Liver (tissue), 9 donors: Measurements from ENCODE around the gene GAN. TPM values are rescaled to one million over a fixed set of nuclear protein-coding genes. Genes with fewer than 3 reads are reported as not detected.

Experiments used
- DNase-seq: peaks from one replicate; pipeline ENCODE4 v3.0.0-alpha.2; 2017; ENCODE audit warnings: low spot score
- H3K27ac ChIP-seq, 2 donors: one replicate each; pipeline ENCODE4 v1.7.0; 2013; ENCODE audit warnings: inconsistent platforms in 2 of 2, low read length in 2 of 2, control low read depth in 1 of 2, low read depth in 1 of 2, mild to moderate bottlenecking in 1 of 2
- H3K27me3 ChIP-seq, 4 donors: one replicate each; pipeline versions ENCODE4 v1.6.1 to v1.7.0; 2013; ENCODE audit warnings: low read length in 3 of 4, inconsistent platforms in 1 of 4, mild to moderate bottlenecking in 1 of 4, moderate library complexity in 1 of 4; ENCODE audit not compliant: control insufficient read depth in 4 of 4, insufficient read depth in 4 of 4
- H3K36me3 ChIP-seq, 4 donors: one replicate each; pipeline versions ENCODE4 v1.6.1 to v1.7.0; 2013; ENCODE audit warnings: low read length in 3 of 4, mild to moderate bottlenecking in 3 of 4, low read depth in 1 of 4, moderate library complexity in 1 of 4; ENCODE audit not compliant: control insufficient read depth in 4 of 4, insufficient read depth in 3 of 4
- H3K4me1 ChIP-seq, 4 donors: one replicate each; pipeline versions ENCODE4 v1.6.1 to v1.7.0; 2013; ENCODE audit warnings: low read length in 3 of 4, mild to moderate bottlenecking in 3 of 4, moderate library complexity in 1 of 4; ENCODE audit not compliant: control insufficient read depth in 4 of 4, insufficient read depth in 4 of 4
- H3K4me3 ChIP-seq, 3 donors: one replicate each; pipeline versions ENCODE4 v1.6.1 to v1.7.0; 2013; ENCODE audit warnings: low read length in 3 of 3, control low read depth in 1 of 3, low read depth in 1 of 3, mild to moderate bottlenecking in 1 of 3
- H3K9ac ChIP-seq, 2 donors: one replicate each; pipeline ENCODE4 v1.7.0; 2013; ENCODE audit warnings: low read length in 2 of 2, mild to moderate bottlenecking in 2 of 2, moderate library complexity in 2 of 2, control low read depth in 1 of 2, low read depth in 1 of 2
- H3K9me3 ChIP-seq, 4 donors: one replicate each; pipeline versions ENCODE4 v1.6.1 to v1.7.0; 2013; ENCODE audit warnings: low read length in 3 of 4; ENCODE audit not compliant: control insufficient read depth in 4 of 4
- EGR1 ChIP-seq, 2 donors: IDR thresholded peaks; 2 replicates each; pipeline ENCODE4 v1.6.1; 2016 to 2018; ENCODE audit warnings: antibody characterized with exemption in 2 of 2, low read depth in 2 of 2
- FOXA1 ChIP-seq: IDR thresholded peaks from 2 replicates; pipeline ENCODE4 v1.6.1; 2016; ENCODE audit warnings: antibody characterized with exemption
- FOXA2 ChIP-seq: IDR thresholded peaks from 2 replicates; pipeline ENCODE4 v1.6.1; 2016; ENCODE audit warnings: antibody characterized with exemption
- GABPA ChIP-seq, 2 donors: IDR thresholded peaks in 1 of 2; conservative IDR thresholded peaks in 1 of 2; 2 replicates each; pipeline ENCODE4 v1.6.1; 2016; ENCODE audit warnings: antibody characterized with exemption in 2 of 2, mild to moderate bottlenecking in 1 of 2, moderate library complexity in 1 of 2
- HNF4A ChIP-seq, 2 donors: conservative IDR thresholded peaks; 2 replicates each; pipeline ENCODE4 v1.6.1; 2016; ENCODE audit warnings: antibody characterized with exemption in 2 of 2, mild to moderate bottlenecking in 2 of 2
- HNF4G ChIP-seq: IDR thresholded peaks from 2 replicates; pipeline ENCODE4 v1.6.1; 2016; ENCODE audit warnings: antibody characterized with exemption
- JUND ChIP-seq, 2 donors: IDR thresholded peaks; 2 replicates each; pipeline ENCODE4 v1.6.1; 2016; ENCODE audit warnings: antibody characterized with exemption in 2 of 2
- NR2F2 ChIP-seq: IDR thresholded peaks from 2 replicates; pipeline ENCODE4 v1.6.1; 2016; ENCODE audit warnings: antibody characterized with exemption
- RAD21 ChIP-seq, 2 donors: IDR thresholded peaks; 2 replicates each; pipeline ENCODE4 v1.6.1; 2016; ENCODE audit warnings: antibody characterized with exemption in 2 of 2, mild to moderate bottlenecking in 2 of 2
- RXRA ChIP-seq, 2 donors: IDR thresholded peaks; 2 replicates each; pipeline ENCODE4 v1.6.1; 2017 to 2018; ENCODE audit warnings: antibody characterized with exemption in 2 of 2, mild to moderate bottlenecking in 1 of 2
- SP1 ChIP-seq: IDR thresholded peaks from 2 replicates; pipeline ENCODE4 v1.6.1; 2018; ENCODE audit warnings: antibody characterized with exemption, mild to moderate bottlenecking
- TAF1 ChIP-seq: conservative IDR thresholded peaks from 2 replicates; pipeline ENCODE4 v1.6.1; 2016; ENCODE audit warnings: antibody characterized with exemption, mild to moderate bottlenecking
- YY1 ChIP-seq: IDR thresholded peaks from 2 replicates; pipeline ENCODE4 v1.6.1; 2016; ENCODE audit warnings: antibody characterized with exemption, mild to moderate bottlenecking
- WGBS: extraction: QIAGEN DNeasy Blood & Tissue Kit; methylation state at CpG from one replicate; pipeline ENCODE4 v1.1.7; 2013; 5-methylcytosine and 5-hydroxymethylcytosine counted together
- polyA plus RNA-seq, 2 donors: library from polyadenylated mRNA; stranded (reverse) in 1 of 2; unstranded in 1 of 2; fragments of 200-250 nt in 1 of 2; fragments of >200 nt in 1 of 2; fragmentation: Nextera tagmentation in 1 of 2; extraction: Ambion mirVana in 1 of 2; gene quantifications; one replicate each; pipeline versions ENCODE4 v1.2.1 to v1.2.3, GENCODE V29; 2013 to 2015
- total RNA-seq, 2 donors: library from RNA; depleted of rRNA; stranded (reverse); fragments of >200 nt; gene quantifications; one replicate each; pipeline ENCODE4 v1.2.3, GENCODE V29; 2014
- TF ChIP-seq, protein P1 (sequence below): fragments of 150-350 bp; IDR thresholded peaks from 2 replicates; pipeline ENCODE4 v1.5.1; 2017; ENCODE audit warnings: improper control_type of control experiment, low read depth, low read length; ENCODE audit not compliant: missing input control
- TF ChIP-seq, protein P2 (sequence below): IDR thresholded peaks from 2 replicates; pipeline ENCODE4 v1.6.1; 2016; ENCODE audit warnings: antibody characterized with exemption, mild to moderate bottlenecking
- TF ChIP-seq, protein P3 (sequence below): IDR thresholded peaks from 2 replicates; pipeline ENCODE4 v1.6.1; 2016; ENCODE audit warnings: antibody characterized with exemption
- TF ChIP-seq, protein P4 (sequence below): IDR thresholded peaks from 2 replicates; pipeline ENCODE4 v1.6.1; 2016; ENCODE audit warnings: antibody characterized with exemption
- TF ChIP-seq, protein P5 (sequence below): IDR thresholded peaks from 2 replicates; pipeline ENCODE4 v1.6.1; 2016; ENCODE audit warnings: antibody characterized with exemption
- donor health status: healthy.
- donor health status: healthy.
- donor health status: healthy.
- donor health status: healthy.
- donor health status: healthy.

Gene GAN
- total and polyA plus RNA-seq, 4 donors = 0.33 to 5.5 (median 1.5) TPM

DNA sequence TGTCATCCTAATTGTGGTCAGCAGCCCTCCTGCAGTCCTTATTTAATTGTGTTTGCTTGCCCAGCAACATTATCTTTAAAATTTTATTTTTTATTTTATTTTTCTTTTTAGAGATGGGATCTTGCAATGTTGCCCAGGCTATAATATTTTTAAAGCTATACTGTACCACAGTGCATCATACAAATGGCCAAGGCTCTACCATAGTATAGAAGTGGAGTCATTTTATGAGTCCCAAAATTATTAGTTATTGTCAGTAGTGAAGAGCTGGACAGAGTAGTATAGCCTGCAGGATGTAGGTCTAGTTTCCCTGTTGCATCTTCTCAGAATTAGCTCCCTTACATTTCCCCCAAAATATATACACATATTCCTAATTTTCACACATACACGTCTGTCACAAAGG lies 44.1 kb downstream of the GAN start:
- 93% methylated on average over 1 of the region's 1 CpG for whole genome bisulfite sequencing
- no peaks in the 10 kb centered on the region for H3K27me3 ChIP-seq
- H3K9me3 ChIP-seq = no peaks in the 10 kb centered on the region
- TF ChIP-seq HNF4A (conservative IDR thresholded peaks at IDR 0.05) = no peak
- TF ChIP-seq SP1 = no peak
- TF ChIP-seq FOXA2 = no peak
- TF ChIP-seq NR2F2 = no peak
- TF ChIP-seq, protein P1, sequence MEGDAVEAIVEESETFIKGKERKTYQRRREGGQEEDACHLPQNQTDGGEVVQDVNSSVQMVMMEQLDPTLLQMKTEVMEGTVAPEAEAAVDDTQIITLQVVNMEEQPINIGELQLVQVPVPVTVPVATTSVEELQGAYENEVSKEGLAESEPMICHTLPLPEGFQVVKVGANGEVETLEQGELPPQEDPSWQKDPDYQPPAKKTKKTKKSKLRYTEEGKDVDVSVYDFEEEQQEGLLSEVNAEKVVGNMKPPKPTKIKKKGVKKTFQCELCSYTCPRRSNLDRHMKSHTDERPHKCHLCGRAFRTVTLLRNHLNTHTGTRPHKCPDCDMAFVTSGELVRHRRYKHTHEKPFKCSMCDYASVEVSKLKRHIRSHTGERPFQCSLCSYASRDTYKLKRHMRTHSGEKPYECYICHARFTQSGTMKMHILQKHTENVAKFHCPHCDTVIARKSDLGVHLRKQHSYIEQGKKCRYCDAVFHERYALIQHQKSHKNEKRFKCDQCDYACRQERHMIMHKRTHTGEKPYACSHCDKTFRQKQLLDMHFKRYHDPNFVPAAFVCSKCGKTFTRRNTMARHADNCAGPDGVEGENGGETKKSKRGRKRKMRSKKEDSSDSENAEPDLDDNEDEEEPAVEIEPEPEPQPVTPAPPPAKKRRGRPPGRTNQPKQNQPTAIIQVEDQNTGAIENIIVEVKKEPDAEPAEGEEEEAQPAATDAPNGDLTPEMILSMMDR = no peak
- TF ChIP-seq, protein P2, sequence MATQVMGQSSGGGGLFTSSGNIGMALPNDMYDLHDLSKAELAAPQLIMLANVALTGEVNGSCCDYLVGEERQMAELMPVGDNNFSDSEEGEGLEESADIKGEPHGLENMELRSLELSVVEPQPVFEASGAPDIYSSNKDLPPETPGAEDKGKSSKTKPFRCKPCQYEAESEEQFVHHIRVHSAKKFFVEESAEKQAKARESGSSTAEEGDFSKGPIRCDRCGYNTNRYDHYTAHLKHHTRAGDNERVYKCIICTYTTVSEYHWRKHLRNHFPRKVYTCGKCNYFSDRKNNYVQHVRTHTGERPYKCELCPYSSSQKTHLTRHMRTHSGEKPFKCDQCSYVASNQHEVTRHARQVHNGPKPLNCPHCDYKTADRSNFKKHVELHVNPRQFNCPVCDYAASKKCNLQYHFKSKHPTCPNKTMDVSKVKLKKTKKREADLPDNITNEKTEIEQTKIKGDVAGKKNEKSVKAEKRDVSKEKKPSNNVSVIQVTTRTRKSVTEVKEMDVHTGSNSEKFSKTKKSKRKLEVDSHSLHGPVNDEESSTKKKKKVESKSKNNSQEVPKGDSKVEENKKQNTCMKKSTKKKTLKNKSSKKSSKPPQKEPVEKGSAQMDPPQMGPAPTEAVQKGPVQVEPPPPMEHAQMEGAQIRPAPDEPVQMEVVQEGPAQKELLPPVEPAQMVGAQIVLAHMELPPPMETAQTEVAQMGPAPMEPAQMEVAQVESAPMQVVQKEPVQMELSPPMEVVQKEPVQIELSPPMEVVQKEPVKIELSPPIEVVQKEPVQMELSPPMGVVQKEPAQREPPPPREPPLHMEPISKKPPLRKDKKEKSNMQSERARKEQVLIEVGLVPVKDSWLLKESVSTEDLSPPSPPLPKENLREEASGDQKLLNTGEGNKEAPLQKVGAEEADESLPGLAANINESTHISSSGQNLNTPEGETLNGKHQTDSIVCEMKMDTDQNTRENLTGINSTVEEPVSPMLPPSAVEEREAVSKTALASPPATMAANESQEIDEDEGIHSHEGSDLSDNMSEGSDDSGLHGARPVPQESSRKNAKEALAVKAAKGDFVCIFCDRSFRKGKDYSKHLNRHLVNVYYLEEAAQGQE = no peak
- TF ChIP-seq RXRA (IDR thresholded peaks at IDR 0.05) = no peak
- TF ChIP-seq, protein P3, sequence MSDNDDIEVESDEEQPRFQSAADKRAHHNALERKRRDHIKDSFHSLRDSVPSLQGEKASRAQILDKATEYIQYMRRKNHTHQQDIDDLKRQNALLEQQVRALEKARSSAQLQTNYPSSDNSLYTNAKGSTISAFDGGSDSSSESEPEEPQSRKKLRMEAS = no peak
- TF ChIP-seq HNF4G = no peak
- no peak for TF ChIP-seq JUND (IDR thresholded peaks at IDR 0.05)
- no peak for TF ChIP-seq EGR1 (IDR thresholded peaks at IDR 0.05; ENCODE audit: low read depth in 2 of 2)
- no peak for TF ChIP-seq RAD21 (IDR thresholded peaks at IDR 0.05)
- TF ChIP-seq, protein P4, sequence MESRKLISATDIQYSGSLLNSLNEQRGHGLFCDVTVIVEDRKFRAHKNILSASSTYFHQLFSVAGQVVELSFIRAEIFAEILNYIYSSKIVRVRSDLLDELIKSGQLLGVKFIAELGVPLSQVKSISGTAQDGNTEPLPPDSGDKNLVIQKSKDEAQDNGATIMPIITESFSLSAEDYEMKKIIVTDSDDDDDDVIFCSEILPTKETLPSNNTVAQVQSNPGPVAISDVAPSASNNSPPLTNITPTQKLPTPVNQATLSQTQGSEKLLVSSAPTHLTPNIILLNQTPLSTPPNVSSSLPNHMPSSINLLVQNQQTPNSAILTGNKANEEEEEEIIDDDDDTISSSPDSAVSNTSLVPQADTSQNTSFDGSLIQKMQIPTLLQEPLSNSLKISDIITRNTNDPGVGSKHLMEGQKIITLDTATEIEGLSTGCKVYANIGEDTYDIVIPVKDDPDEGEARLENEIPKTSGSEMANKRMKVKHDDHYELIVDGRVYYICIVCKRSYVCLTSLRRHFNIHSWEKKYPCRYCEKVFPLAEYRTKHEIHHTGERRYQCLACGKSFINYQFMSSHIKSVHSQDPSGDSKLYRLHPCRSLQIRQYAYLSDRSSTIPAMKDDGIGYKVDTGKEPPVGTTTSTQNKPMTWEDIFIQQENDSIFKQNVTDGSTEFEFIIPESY = no peak
- TF ChIP-seq, protein P5, sequence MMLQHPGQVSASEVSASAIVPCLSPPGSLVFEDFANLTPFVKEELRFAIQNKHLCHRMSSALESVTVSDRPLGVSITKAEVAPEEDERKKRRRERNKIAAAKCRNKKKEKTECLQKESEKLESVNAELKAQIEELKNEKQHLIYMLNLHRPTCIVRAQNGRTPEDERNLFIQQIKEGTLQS = no peak
- no peak for TF ChIP-seq GABPA (IDR thresholded peaks at IDR 0.05 in 1 of 2, conservative IDR thresholded peaks at IDR 0.05 in 1 of 2)
- no peak for TF ChIP-seq TAF1
- TF ChIP-seq YY1 = no peak
- TF ChIP-seq FOXA1 = no peak
- no peak overlapping the region for H3K27ac ChIP-seq
- no peaks in the 10 kb centered on the region for H3K4me1 ChIP-seq
- DNase-seq = no peak
- H3K36me3 ChIP-seq = peaks cover 4 to 25% (median 13%) of the 10 kb centered on the region in 4 donors
- H3K9ac ChIP-seq = no peak overlapping the region
- H3K4me3 ChIP-seq = no peak overlapping the region
